Hematopoietic multipotent progenitor cell treated with erythropoietin and hydrocortisone succinate and interleukin-3 and kit ligand, for 15 days (in vitro differentiated cells): ENCODE measurements around the gene NUDT11.
A peak's percentile ranks its signal among the peaks of the same experiment; 100 is the strongest.
"Not testable (repeated sequence)": the region's sequence is repeated elsewhere in the genome, so short reads cannot be mapped to it uniquely, and the experiment has no call there.

Experiments used
- DNase-seq: peaks from one replicate; pipeline ENCODE4 v3.0.0-alpha.2; 2015; ENCODE audit warnings: low spot score

Gene NUDT11

GRCh38 chrX:51496501-51497291, at the start of gene NUDT11:
TSS of gene NUDT11 (minus strand) at chrX:51496592. CDS start at chrX:51496444, 148 bp downstream.
- DNase-seq, result no peak

- no peak for DNase-seq
These were observed 24.0 kb upstream of the NUDT11 start for GRCh38 chrX:51520393-51520792.

- DNase-seq, result not testable (repeated sequence)
These were observed 22.7 kb upstream of the NUDT11 start for GRCh38 chrX:51519131-51519530.

- DNase-seq, result no peak
These were observed 11.2 kb upstream of the NUDT11 start for GRCh38 chrX:51507551-51507950.

- not testable (repeated sequence) for DNase-seq
These were observed 497 bp downstream of the NUDT11 start for GRCh38 chrX:51495701-51496488.

- DNase-seq, result no peak
These were observed 2.0 kb downstream of the NUDT11 start for GRCh38 chrX:51494409-51494808.

GRCh38 chrX:51487960-51488267, 8.5 kb downstream of the NUDT11 start:
- no peak for DNase-seq

- DNase-seq, result no peak
These were observed 11.8 kb downstream of the NUDT11 start for GRCh38 chrX:51484616-51485015.

- not testable (repeated sequence) for DNase-seq
These were observed 14.0 kb downstream of the NUDT11 start for GRCh38 chrX:51482411-51482810.

GRCh38 chrX:51476930-51477329, 19.5 kb downstream of the NUDT11 start:
- DNase-seq, result no peak

- no peak for DNase-seq
These were observed 33.1 kb downstream of the NUDT11 start for GRCh38 chrX:51463322-51463721.

GRCh38 chrX:51461053-51462044, 35.0 kb downstream of the NUDT11 start:
- peak; percentile 34 for DNase-seq

- DNase-seq, result peak; percentile 20
These were observed 37.3 kb downstream of the NUDT11 start for GRCh38 chrX:51459125-51459524.

- DNase-seq, result no peak
These were observed 39.6 kb downstream of the NUDT11 start for GRCh38 chrX:51456814-51457213.

GRCh38 chrX:51456246-51456645, 40.1 kb downstream of the NUDT11 start:
- DNase-seq, result no peak

GRCh38 chrX:51440365-51440764, 56.0 kb downstream of the NUDT11 start:
- DNase-seq, result no peak
